T1000 (cell line): Measurements from ENCODE around the gene DOLK.

Source experiments
- DNase-seq: peaks from one replicate; lab custom pipeline; 2025; ENCODE audit warnings: mixed read lengths; lab: John Stamatoyannopoulos, UW

DOLK gene

GRCh38 chr9:128906741-128907140 lies 40.7 kb downstream of the DOLK start:
- no peak for DNase-seq

DNA sequence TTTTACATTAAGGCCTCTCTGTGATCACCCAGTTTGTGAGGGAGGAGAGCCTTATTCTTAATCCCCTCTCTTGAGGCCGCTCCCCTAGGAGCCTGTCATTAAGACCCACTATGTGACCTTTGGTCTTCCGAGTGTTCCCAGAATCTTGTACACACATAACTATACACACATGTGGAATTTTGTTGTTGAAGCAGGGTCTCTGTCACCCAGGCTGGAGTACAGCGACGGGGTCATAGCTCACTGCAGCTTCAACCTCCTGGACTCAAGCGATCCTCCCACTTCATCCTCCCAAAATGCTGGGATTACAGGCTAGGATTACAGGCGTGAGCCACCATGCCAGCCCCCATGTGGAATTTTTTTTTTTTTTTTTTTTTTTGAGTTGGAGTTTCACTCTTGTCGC lies 41.4 kb downstream of the DOLK start:
- DNase-seq: no peak

DNA sequence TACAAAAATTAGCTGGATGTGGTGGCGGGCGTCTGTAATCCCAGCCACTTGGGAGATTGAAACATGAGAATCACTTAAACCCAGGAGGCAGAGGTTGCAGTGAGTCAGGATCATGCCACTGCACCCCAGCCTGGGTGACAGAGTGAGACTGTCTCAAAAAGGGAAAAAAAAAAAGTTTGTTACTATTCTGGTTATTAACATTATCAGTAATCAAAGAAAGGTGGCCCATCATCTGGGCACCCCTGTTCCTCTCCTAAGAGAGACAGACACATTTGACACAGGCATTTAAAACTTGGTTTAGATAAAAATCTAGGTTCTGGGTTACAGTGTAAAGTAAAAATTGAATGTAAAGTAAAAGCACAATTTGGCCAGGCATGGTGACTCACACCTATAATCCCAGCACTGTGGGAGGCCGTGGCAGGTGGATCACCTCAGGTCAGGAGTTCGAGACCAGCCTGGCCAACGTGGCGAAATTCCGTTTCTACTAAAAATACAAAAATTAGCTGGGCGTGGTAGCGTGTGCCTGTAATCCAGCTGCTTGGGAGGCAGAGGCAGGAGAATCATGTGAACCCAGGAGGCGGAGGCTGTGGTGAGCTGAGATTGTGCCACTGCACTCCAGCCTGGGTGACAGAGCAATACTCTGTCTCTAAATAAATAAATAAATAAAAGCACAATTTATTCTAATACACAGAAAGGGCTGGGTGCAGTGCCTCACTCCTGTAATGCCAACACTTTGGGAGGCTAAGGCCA lies 43.4 kb downstream of the DOLK start:
- DNase-seq: no peak

DNA sequence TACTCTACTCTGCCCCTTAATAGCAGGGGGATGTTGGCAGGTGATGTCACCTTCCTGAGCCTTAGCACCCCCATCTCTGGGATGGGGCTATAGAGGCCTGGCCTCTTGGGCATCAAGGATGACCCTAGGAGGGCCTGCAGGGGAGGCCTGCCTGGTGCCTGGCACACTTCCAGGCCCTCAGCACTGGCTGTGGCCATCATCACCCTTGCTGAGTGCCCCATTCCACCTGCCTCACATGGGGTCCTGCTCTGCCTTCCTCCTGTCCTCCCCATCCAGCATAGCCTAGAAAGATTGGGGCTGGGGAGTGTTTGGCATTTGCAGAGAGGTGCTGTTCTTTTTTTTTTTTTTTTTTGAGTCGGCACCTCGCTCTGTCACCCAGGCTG lies 44.3 kb downstream of the DOLK start:
- no peak for DNase-seq

DNA sequence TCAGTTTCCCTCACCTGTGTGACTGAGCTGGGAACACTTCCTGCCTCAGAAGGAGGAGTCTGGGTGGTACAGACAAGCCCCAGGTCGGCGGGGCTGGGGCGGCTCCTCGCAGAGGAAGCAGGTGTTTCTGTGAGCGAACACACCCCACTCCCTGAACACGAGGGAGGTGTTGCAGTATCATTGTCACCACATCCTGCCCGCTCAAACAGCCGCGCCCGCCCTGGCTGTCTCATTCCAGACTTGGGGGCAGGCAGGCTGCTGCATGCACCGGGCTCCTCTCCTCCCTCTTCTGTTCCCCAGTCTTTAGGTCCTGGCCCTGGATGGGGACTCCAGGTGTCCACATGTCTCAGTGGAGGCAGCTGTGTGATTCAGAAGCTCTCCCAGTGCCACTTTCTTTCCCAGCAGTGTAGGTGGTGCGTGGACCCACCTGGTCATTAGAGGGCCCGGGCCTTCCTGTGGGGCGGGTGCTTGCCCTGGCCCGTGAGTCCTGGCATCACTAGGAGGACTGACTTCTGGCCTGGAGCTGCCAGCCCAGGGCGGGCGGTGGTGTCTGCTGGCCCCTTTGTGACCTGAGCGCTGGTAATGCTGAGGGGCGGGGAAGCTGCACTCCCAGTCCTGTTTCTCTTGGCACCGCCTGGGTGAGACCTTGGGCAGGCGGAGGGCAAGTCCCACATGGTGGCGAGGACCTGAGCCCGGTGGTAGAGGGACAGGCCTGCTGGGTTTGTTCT lies 44.9 kb downstream of the DOLK start:
- no peak for DNase-seq

- DNase-seq: no peak
These were observed 45.6 kb downstream of the DOLK start for GRCh38 chr9:128901822-128902221.

GRCh38 chr9:128901379-128901778 lies 46.0 kb downstream of the DOLK start:
- DNase-seq: no peak

DNA sequence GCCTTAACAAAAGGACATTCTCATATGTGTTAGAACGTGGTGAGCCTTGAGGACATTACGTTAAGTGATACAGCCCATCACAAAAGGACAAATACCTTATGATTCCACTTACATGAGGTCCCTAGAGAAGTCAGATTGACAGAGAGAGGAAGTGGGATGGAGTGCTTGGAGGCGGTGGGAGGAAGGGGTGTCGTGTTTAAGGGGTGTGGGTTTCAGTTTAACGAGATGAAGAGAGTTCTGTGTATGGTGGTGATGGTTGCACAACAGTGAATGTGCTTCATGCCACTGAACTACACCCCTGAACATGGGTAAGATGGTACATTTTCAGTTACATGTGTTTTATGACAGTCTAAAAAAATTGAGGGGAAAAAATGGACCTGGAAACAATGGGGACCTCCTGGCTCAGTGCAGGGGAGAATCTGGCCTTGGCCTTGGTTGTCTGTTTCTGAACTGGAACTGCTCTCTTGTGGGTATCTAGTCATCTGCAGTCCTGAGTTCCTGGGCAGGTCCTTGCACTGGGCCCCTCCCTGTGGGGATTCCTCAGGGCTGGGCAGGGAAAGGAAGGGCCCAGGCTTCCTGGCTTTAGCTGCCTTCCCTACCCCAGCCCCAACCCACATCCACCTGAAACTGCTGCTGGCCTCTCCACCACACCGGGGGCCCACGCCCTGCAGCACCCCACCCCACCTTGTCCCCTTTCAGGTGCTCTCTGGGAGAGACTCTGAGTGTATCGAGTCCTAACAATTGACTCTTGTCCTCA lies 47.7 kb downstream of the DOLK start:
- no peak for DNase-seq

DNA sequence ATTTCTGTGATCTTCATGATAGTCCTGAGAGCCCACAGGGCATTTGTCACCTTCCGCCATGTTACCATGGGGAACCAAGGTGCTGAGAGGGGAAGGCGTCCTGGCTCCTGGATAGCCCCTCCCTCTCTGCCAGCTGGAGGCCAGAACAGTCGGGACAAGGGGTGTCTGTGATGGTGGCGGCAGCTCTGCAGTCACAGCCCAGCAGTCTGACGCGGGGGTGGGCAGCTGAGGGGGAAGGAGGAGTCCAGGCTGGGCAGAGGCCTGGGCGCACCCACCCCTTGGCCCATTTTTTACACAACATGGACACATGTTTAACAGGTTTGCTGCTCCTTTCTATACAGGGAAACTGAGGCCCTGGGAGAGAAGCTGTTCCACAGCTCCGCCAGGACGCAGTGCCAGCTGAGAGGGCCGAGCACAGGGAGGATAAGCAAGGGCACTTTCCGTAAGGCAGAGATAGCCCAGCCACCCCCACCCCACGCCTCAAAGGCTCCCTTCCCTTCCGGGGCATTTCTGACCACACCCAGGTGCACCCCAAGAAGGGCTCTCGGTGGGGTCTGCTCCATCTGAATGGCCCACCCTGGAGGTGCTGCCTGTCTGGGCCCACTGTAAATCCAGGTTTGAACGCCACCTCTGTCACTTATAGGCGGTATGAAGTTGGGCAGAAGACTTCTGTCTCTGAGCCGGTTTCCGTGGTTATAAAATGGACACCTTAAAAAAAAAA lies 48.4 kb downstream of the DOLK start:
- no peak for DNase-seq

DNA sequence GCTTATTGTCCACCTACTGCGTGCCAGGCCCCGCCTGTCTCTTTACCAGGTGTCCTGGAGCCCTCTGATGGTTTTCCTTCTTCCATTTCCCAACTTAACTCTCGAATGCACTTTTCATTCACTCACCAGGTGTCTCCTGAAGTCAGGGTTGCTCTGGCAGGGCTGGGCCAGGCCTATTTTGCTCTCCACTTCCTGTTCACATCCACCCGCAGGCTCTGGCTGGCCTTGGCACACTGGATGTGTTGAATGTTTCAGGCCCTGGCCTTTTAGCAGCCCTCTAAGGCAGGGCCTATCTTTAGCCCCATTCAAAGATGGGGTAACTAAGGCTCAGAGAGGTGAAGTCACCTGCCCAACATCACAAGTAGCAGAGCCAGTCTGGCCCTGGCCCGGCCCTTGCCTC lies 49.0 kb downstream of the DOLK start:
- no peak for DNase-seq

DNA sequence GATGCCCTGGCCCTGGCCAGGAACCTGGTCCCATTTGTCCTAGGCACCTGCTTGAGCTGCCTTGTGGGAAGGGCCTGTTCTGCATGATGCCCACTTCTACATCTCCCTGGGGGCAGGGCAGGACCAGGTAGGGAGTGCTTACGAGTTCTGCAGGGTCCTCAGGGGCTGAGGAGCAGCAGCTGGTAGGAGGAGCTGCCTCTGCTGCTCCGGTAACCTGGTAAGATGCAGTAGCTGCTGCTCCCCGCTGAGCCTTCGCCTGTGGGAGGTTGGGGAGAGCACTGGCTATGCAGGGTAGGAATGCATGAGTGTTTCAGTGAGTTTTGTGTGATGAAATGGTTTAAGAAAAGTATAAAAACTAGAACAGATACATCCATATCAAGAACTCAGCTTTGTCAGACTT lies 51.8 kb downstream of the DOLK start:
- no peak for DNase-seq
